Embryonic facial prominence (tissue), 1 donor: Measurements from ENCODE around the gene CCR5AS.
"Not testable (repeated sequence)": the region's sequence is repeated elsewhere in the genome, so short reads cannot be mapped to it uniquely, and the experiment has no call there.

Source experiments
- DNase-seq: peaks from one replicate; pipeline ENCODE4 v3.0.0-alpha.2; 2016; ENCODE audit errors: extremely low spot score

Gene CCR5AS

GRCh38 chr3:46405301-46406019 lies 1.4 kb downstream of the CCR5AS start:
- no peak for DNase-seq

GRCh38 chr3:46402902-46403301 lies 4.0 kb downstream of the CCR5AS start:
- not testable (repeated sequence) for DNase-seq

GRCh38 chr3:46401579-46401978 lies 5.3 kb downstream of the CCR5AS start:
- DNase-seq, result no peak

GRCh38 chr3:46400846-46401245 lies 6.0 kb downstream of the CCR5AS start:
- DNase-seq, result no peak

GRCh38 chr3:46400000-46400734 lies 6.7 kb downstream of the CCR5AS start:
- no peak for DNase-seq

GRCh38 chr3:46399557-46399956 lies 7.3 kb downstream of the CCR5AS start:
- no peak for DNase-seq

GRCh38 chr3:46399098-46399497 lies 7.8 kb downstream of the CCR5AS start:
- DNase-seq, result no peak

- DNase-seq, result no peak
Measured at GRCh38 chr3:46398186-46398955, 8.5 kb downstream of the CCR5AS start.

- DNase-seq, result no peak
Measured at GRCh38 chr3:46397111-46397510, 9.8 kb downstream of the CCR5AS start.

- DNase-seq, result no peak
Measured at GRCh38 chr3:46395766-46396530, 10.9 kb downstream of the CCR5AS start.

GRCh38 chr3:46395210-46395661 lies 11.6 kb downstream of the CCR5AS start:
- no peak for DNase-seq

- no peak for DNase-seq
Measured at GRCh38 chr3:46393554-46394434, 13.1 kb downstream of the CCR5AS start.

- DNase-seq, result no peak
Measured at GRCh38 chr3:46393011-46393410, 13.9 kb downstream of the CCR5AS start.

GRCh38 chr3:46391526-46391925 lies 15.3 kb downstream of the CCR5AS start:
- DNase-seq, result not testable (repeated sequence)

- DNase-seq, result no peak
Measured at GRCh38 chr3:46389306-46389705, 17.6 kb downstream of the CCR5AS start.

GRCh38 chr3:46388847-46389246 lies 18.0 kb downstream of the CCR5AS start:
- not testable (repeated sequence) for DNase-seq

- DNase-seq, result no peak
Measured at GRCh38 chr3:46386205-46386604, 20.7 kb downstream of the CCR5AS start.

GRCh38 chr3:46383951-46384330 lies 22.9 kb downstream of the CCR5AS start:
- DNase-seq, result no peak

- DNase-seq, result no peak
Measured at GRCh38 chr3:46383211-46383950, 23.5 kb downstream of the CCR5AS start.

- DNase-seq, result no peak
Measured at GRCh38 chr3:46381625-46382024, 25.2 kb downstream of the CCR5AS start.
